SHP77 treated with DMSO at 0.1 percent for 48 hours (cell line): ENCODE results near the gene MOB3A.

Source experiments
- DNase-seq: peaks from one replicate; lab custom pipeline; 2025; lab: John Stamatoyannopoulos, UW

MOB3A gene

GRCh38 chr19:2059422-2060201 lies 36.5 kb downstream of the MOB3A start:
- peak; percentile 25 for DNase-seq

- no peak for DNase-seq
Observed at GRCh38 chr19:2058570-2059421, 37.3 kb downstream of the MOB3A start.

GRCh38 chr19:2057484-2058469 lies 38.3 kb downstream of the MOB3A start:
- no peak for DNase-seq

GRCh38 chr19:2056837-2057192 lies 39.3 kb downstream of the MOB3A start:
- no peak for DNase-seq

GRCh38 chr19:2055931-2056836 lies 39.9 kb downstream of the MOB3A start:
- peak; percentile 15 for DNase-seq

- DNase-seq, result no peak
Observed at GRCh38 chr19:2054763-2055162, 41.4 kb downstream of the MOB3A start.

GRCh38 chr19:2053601-2054389 lies 42.3 kb downstream of the MOB3A start:
- no peak for DNase-seq

GRCh38 chr19:2051773-2052704 lies 44.1 kb downstream of the MOB3A start:
- no peak for DNase-seq

GRCh38 chr19:2050991-2051772 lies 44.9 kb downstream of the MOB3A start, which contains the start of gene MKNK2:
TSS of gene MKNK2 (minus strand) at chr19:2051244. CDS start at chr19:2050851, 393 bp downstream.
- DNase-seq, result peak; percentile 15

GRCh38 chr19:2050349-2050990 lies 45.7 kb downstream of the MOB3A start:
- DNase-seq, result no peak

- peak; percentile 22 for DNase-seq
Observed at GRCh38 chr19:2049741-2050348, 46.3 kb downstream of the MOB3A start.

- DNase-seq, result no peak
Observed at GRCh38 chr19:2048959-2049740, 47.0 kb downstream of the MOB3A start.

GRCh38 chr19:2048104-2048958 lies 47.8 kb downstream of the MOB3A start:
- DNase-seq, result no peak

- DNase-seq, result no peak
Observed at GRCh38 chr19:2047449-2048103, 48.5 kb downstream of the MOB3A start.

- DNase-seq, result no peak
Observed at GRCh38 chr19:2047076-2047448, 49.1 kb downstream of the MOB3A start.
